Activated CD8-positive, alpha-beta T cell treated with anti-CD3 and anti-CD28 coated beads for 36 hours (primary cell): ENCODE results near the gene LSM4. TPM values are rescaled to one million over a fixed set of nuclear protein-coding genes. Genes with fewer than 3 reads are reported as not detected.

Source experiments
- ATAC-seq: fragments of 200-7000 bp; cut with Tn5 transposase; one replicate; pipeline ENCODE4 v1.10.0; 2021; ENCODE audit warnings: mild to moderate bottlenecking, moderate library complexity
- CTCF ChIA-PET: fragments of 350-600 bp; sonication (Branson Sonifier 250); formaldehyde crosslinking; loops from one replicate; lab custom pipeline; 2021; ENCODE audit warnings: antibody characterized with exemption; lab: Charles Lee
- POLR2A ChIA-PET: fragments of 350-600 bp; sonication (Branson Sonifier 250); formaldehyde crosslinking; loops from one replicate; lab custom pipeline; 2021; ENCODE audit warnings: antibody characterized with exemption; lab: Charles Lee
- DNase-seq: peaks from one replicate; pipeline ENCODE4 v3.0.0-alpha.2; 2020
- H3K27ac Mint-ChIP-seq: one replicate; pipeline ENCODE4 v1.8.0; 2021; ENCODE audit warnings: mild to moderate bottlenecking, mixed read lengths
- H3K27me3 Mint-ChIP-seq: one replicate; pipeline ENCODE4 v1.8.0; 2021; ENCODE audit warnings: mixed read lengths
- H3K36me3 Mint-ChIP-seq: one replicate; pipeline ENCODE4 v1.8.0; 2021; ENCODE audit warnings: low read depth, mixed read lengths
- H3K4me1 Mint-ChIP-seq: one replicate; pipeline ENCODE4 v1.8.0; 2021; ENCODE audit warnings: low read depth, mixed read lengths
- H3K4me3 Mint-ChIP-seq: one replicate; pipeline ENCODE4 v1.8.0; 2021; ENCODE audit warnings: mild to moderate bottlenecking, moderate library complexity, mixed read lengths
- H3K9me3 Mint-ChIP-seq: one replicate; pipeline ENCODE4 v1.8.0; 2021; ENCODE audit warnings: mixed read lengths
- CTCF ChIP-seq: fragments of 200-600 bp; IDR thresholded peaks from one replicate; pipeline ENCODE4 v1.8.0; 2022; ENCODE audit warnings: antibody characterized with exemption, mild to moderate bottlenecking
- intact Hi-C: fragments of 100-400 bp; cut with micrococcal nuclease; formaldehyde crosslinking; loops from one replicate; pipeline ENCODE4 v1.10.0; 2022
- total RNA-seq, 2 experiments: library from RNA; stranded (reverse); gene quantifications; one replicate each; pipeline ENCODE4 v1.2.3, GENCODE V29; 2021

Gene LSM4
- total RNA-seq, 2 experiments from 2014 or later: 426 to 433 TPM

GRCh38 chr19:18286973-18287635 is 35.8 kb downstream of the LSM4 start:
- H3K4me1 Mint-ChIP-seq: peaks cover 60% of the 10 kb centered on the region
- POLR2A ChIA-PET: interaction anchor here (1.2 kb wide), 2 partner anchors 18 to 35 kb away, joined by 3 to 4 read pairs; no protein-coding TSS in a partner anchor
- peak overlapping the region; percentile 98 for H3K27ac Mint-ChIP-seq
- H3K27me3 Mint-ChIP-seq: no peaks in the 10 kb centered on the region
- peaks cover 11% of the 10 kb centered on the region for H3K36me3 Mint-ChIP-seq
- CTCF ChIA-PET: interaction anchor here (0.6 to 8.0 kb wide), 4 partner anchors 7 to 101 kb away, joined by 3 to 119 read pairs (median 4); partner anchors contain the start of gene JUND
- no peak for TF ChIP-seq CTCF
- peaks cover 5% of the 10 kb centered on the region for H3K9me3 Mint-ChIP-seq
- intact Hi-C loops: no loop called here
- ATAC-seq: no peak
- no peak overlapping the region for H3K4me3 Mint-ChIP-seq
- DNase-seq: no peak

GRCh38 chr19:18284712-18285360 is 38.0 kb downstream of the LSM4 start:
- H3K4me1 Mint-ChIP-seq: peaks cover 50% of the 10 kb centered on the region
- peak; percentile 24 for ATAC-seq
- peak overlapping the region; percentile 69 for H3K4me3 Mint-ChIP-seq

GRCh38 chr19:18283338-18283737 is 39.5 kb downstream of the LSM4 start:
- H3K9me3 Mint-ChIP-seq: peaks cover 5% of the 10 kb centered on the region
- peaks cover 29% of the 10 kb centered on the region for H3K36me3 Mint-ChIP-seq
- ATAC-seq (no peak), DNase-seq (no peak)
- ChIA-PET POLR2A (interaction anchor here (5.8 to 9.0 kb wide), 2 partner anchors 29 to 136 kb away, joined by 37 to 592 read pairs; partner anchors contain the start of genes LSM4 and SSBP4), CTCF (no interaction called here)
- intact Hi-C loops: no loop called here
- peak overlapping the region; percentile 100 for H3K27ac Mint-ChIP-seq
- H3K4me1 Mint-ChIP-seq: peaks cover 46% of the 10 kb centered on the region
- no peak for TF ChIP-seq CTCF
- peak overlapping the region; percentile 12 for H3K4me3 Mint-ChIP-seq
- H3K27me3 Mint-ChIP-seq: no peaks in the 10 kb centered on the region

More at GRCh38 chr19:18284712-18285360, 38.0 kb downstream of the LSM4 start:
- Mint-ChIP-seq H3K27me3 (no peaks in the 10 kb centered on the region), H3K27ac (peak overlapping the region; percentile 98), H3K36me3 (peaks cover 14% of the 10 kb centered on the region), H3K9me3 (peaks cover 5% of the 10 kb centered on the region)
- intact Hi-C loops: no loop called here
- DNase-seq: peak; percentile 88
- ChIA-PET POLR2A (interaction anchor here (0.7 to 1.6 kb wide), 9 partner anchors 8 to 1031 kb away, joined by 3 to 11 read pairs (median 6); partner anchors contain the start of gene SSBP4), CTCF (interaction anchor here (0.7 kb wide), 1 partner anchor 212 kb away, joined by 3 read pairs; no protein-coding TSS in a partner anchor)
- no peak for TF ChIP-seq CTCF

GRCh38 chr19:18282788-18283141 is 40.1 kb downstream of the LSM4 start:
- intact Hi-C loops: no loop called here
- CTCF ChIA-PET: interaction anchor here (1.0 to 6.2 kb wide), 3 partner anchors 9 to 45 kb away, joined by 4 to 235 read pairs (median 166); partner anchors contain the start of gene IQCN
- ATAC-seq (no peak), DNase-seq (peak; percentile 72)
- H3K4me3 Mint-ChIP-seq: peak overlapping the region; percentile 75
- no peak for TF ChIP-seq CTCF
- H3K9me3 Mint-ChIP-seq: peaks cover 5% of the 10 kb centered on the region
- peaks cover 34% of the 10 kb centered on the region for H3K36me3 Mint-ChIP-seq
- H3K4me1 Mint-ChIP-seq: peaks cover 46% of the 10 kb centered on the region
- peak overlapping the region; percentile 100 for H3K27ac Mint-ChIP-seq
- H3K27me3 Mint-ChIP-seq: no peaks in the 10 kb centered on the region
- POLR2A ChIA-PET: interaction anchor here (5.2 to 9.0 kb wide), 5 partner anchors 9 to 137 kb away, joined by 37 to 592 read pairs (median 94); partner anchors contain the start of genes LSM4 and SSBP4
